Measurements from ENCODE around the gene ZNF474.

DNA sequence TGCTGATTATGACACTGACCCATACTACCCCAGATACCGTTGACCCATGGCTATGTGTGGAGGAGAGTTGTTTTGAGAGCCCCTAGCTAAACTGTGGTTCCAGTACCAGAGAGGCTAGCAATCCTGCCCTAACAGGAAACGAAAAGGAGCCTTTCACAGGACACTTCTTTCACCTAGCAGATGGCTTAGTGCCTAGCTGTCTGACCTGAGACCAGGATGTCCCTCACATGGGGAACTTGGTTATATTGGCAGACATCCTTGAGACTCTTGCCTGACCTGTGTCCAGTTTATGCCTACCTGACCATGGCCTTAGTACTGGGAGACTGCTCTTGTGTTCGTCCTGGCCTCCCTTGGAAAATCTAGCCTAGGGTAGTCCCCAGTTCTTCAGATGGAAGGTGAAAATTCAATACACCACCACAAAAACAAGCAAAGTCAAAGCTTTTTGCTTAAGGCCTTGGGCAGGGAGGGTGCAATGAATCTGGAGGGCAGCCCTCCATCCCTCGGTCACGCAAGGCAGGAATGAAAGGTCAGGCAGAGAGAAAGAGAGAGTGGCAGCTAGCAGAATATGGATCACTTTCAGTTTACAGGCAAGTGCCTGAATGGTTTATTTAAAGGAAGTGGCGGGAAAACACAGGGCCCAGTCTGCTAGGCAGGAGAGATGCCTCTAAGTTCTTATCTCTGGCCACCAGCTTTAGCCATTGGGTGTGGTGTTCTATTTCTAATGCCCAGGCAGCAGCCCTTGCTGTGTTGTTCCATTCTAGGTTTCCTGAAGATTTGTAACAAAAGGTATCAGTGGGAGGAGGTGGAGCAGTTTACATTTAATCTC lies 16.4 kb upstream of the ZNF474 start:
- no peak for TF ChIP-seq CTCF (conservative IDR thresholded peaks at IDR 0.05)
- no peak for TF ChIP-seq ZFX (IDR thresholded peaks at IDR 0.05)

All from C4-2B (cell line).